Uterus (tissue), 2 donors: ENCODE measurements around the gene LEMD1.

ENCODE experiments used
- POLR2A ChIP-seq, 2 donors: fragments of 450-650 bp; IDR thresholded peaks; one replicate each; pipeline ENCODE4 v1.6.1; 2016; ENCODE audit warnings: antibody characterized with exemption in 2 of 2, mild to moderate bottlenecking in 1 of 2, moderate library complexity in 1 of 2
- TF ChIP-seq, protein P1 (sequence below), 4 experiments: fragments of 200-600 bp in 2 of 4; fragments of 450-650 bp in 2 of 4; sonication (generic) in 2 of 4; IDR thresholded peaks; one replicate each; pipeline ENCODE4 v1.5.1; 2016 to 2019; ENCODE audit warnings: antibody characterized with exemption in 4 of 4, mild to moderate bottlenecking in 2 of 4, moderate library complexity in 1 of 4

DNA sequence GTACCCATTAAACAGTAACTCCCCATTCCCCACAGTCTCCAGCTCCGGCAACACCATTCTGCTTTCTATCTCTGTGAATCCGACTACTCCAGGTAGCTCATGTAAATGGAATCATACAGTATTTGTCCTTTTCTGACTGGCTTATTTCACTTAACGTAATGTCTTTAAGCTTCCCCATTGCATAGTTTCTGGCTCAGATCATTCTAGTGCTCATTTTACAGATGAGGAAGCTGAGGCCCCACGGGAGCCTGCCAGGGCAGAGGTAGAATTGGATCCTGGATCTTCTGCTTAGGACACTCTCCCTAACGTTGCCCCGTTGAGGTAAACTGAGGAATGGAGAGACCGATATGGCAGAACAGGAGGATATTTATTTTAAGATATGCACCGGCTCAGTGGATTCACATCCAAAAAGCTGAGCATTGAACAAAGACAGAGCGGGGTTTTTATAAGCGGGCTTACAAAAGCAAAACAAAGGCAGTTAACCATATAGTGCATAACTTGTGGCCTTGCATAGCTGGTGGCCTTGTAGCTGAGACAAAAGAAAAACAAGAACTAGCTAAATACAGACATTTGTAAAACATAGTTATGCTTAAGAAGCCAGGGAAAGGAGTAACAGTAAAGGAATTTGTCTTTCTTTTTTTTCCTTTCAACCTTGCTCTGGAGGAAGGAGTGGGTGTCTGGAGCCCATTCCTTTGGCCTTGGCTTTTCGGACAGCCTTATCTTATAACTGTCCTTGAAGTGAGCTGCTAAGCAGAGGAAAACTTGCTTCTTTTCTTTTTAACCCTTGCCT is 49.8 kb downstream of the LEMD1 start:
- TF ChIP-seq, protein P1, sequence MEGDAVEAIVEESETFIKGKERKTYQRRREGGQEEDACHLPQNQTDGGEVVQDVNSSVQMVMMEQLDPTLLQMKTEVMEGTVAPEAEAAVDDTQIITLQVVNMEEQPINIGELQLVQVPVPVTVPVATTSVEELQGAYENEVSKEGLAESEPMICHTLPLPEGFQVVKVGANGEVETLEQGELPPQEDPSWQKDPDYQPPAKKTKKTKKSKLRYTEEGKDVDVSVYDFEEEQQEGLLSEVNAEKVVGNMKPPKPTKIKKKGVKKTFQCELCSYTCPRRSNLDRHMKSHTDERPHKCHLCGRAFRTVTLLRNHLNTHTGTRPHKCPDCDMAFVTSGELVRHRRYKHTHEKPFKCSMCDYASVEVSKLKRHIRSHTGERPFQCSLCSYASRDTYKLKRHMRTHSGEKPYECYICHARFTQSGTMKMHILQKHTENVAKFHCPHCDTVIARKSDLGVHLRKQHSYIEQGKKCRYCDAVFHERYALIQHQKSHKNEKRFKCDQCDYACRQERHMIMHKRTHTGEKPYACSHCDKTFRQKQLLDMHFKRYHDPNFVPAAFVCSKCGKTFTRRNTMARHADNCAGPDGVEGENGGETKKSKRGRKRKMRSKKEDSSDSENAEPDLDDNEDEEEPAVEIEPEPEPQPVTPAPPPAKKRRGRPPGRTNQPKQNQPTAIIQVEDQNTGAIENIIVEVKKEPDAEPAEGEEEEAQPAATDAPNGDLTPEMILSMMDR (IDR thresholded peaks at IDR 0.05), result no peak
- no peak for TF ChIP-seq POLR2A (IDR thresholded peaks at IDR 0.05)
